ENCODE results near the gene GABRB1.

GABRB1 gene

DNA sequence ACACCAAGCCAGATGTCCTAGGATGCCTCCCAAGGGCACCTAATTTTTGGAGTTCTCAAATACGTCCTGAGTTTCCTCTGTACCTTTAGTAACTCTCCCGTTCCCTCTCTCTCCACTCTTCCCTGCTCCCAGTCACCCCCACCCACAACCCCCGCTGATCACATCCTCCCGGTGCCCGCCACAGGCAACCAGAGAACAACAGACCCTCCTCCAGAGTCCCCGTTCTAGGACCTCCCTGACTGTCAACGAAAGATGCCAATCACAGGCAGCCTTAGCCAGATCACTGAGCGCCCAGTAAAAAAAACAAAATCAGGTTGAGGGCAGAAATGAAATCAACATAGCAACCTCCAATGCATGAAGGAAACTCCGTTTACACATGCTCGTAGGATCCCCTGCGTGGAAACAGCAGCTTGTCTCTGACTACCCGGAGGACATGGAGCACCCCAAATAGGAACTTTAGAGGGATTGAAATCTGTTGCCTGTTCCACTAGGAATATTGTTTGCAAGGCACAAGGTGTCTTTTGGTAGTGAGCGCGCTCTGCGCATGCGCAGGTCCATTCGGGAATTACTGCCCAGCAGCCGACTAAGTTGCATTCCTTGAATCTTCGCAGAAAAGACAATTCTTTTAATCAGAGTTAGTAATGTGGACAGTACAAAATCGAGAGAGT is at the start of gene GABRB1:
GABRB1 (plus strand) TSS at position 557 of the 668 bp plus-strand sequence.
- DNase-seq (ENCODE audit: low read depth in 2 of 2), result no peak

DNA sequence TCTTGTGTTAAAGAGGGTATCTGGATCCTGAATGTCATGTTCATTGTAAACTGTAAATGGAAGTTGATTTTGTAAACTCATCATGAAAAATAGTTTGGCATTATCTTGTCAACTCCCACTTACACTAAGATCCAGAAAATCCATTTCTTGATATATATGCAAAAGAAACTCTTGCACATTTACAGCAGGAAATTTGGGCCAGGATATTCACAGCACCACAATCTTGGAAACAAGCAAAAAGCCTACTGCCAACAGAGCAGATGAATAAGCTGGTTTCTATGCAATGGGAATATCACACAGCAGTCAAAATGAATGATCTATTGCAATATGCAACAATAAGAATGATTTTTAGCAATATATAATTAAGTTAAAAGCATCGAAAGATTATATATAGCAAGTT is 46.6 kb upstream of the GABRB1 start:
- no peak for DNase-seq (ENCODE audit: low read depth in 2 of 2)

DNA sequence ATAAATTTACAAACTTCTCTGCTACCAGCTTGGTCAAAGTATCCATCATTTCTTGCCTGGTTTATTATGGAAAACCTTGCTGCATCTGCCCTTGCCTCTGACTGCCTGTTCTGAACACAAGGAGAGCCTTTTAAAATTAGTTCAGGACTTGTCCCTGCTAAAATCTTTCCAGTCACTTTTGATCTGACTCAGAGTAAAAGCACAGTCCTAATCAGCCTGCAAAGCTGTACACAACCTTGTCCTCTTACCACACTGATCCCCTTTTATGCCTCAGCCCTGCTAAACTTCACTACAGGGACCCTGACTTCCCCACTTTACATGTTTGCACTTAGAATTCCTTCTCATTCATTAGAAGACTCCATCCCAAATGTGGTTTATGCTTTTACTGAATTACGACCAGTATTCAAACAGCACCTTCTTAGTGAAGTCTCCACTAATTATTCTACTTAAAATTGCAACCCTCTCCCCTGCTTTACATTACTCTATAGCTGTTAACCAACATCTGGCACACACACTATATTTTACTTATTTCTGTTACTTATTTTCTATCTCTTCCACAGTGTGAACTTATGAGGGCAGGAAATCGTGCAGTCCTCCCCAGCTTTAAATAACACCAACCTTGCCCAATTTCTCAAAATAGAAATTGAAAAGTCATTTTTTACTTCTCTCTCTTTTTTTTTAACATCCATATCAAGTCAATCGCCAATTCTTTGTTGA is 44.3 kb upstream of the GABRB1 start:
- no peak for DNase-seq (ENCODE audit: low read depth in 2 of 2)

DNA sequence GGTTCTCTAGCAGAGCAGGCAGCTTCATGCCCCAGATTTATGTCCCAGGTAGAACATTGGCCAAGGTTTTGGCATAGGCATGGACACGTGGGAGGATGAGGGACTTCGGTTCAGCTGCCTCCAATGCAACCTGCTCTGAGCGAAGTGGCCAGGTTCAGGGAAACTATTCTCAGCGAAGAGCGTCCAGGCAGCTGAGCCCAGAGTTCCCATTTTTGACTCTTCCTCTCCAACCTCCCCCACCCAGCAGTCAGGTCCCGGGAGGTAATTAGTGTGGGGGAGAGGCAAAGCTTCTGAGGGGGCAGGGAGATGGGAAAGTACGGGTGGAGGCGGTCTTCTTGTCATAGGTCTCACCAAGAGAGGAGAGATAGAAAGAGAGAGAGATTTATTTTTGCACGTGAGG is 39.0 kb upstream of the GABRB1 start:
- DNase-seq (ENCODE audit: low read depth in 2 of 2), result no peak

DNA sequence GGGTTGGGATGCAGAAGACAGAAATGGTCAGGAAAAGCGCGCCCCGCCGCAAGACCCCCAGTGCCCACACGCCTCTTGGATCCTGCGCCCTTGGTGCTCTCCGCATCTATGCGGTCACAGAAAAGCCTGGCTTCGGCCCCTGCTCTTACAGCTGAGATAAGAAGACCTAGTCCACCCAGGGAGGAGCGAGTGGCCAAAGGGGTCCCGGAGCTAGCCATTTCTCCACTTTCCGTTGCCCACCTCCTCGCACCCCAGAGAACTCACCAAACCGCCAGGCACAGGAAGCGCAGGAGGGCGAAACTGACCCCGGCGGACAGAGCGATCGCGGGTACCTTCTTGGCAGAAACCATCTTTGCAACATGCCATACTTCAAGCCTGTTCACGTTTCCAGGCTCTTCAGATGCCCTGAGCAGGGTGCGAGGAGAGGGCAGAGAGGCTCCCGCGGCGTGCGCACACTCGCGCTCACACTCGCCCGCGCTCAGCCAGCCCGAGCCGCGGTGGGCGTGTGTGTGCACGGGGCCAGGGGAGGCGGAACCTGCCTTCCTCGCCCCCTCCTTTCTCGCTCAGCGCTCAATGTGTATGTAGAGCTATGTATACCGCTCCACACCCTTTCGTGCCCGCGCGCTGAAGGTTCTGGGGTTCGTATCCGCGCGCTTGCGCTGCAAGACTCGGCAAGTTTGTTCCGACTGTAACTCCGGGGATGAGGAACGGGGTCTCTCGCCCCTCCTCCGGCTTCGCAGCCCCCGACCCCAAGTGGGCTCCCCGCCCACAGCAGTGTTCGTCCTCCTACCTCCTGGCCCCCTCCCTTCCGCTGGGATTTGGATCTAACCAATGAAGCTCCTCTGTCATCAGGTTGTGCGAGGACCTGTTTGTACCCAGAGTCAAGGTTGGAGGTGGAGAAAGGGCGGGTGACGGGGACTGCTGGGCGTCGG is 38.0 kb upstream of the GABRB1 start, which contains the start of gene GABRA4:
GABRA4 (minus strand) TSS at position 507 of the 932 bp plus-strand sequence; CDS start at position 350, 157 bp downstream.
- DNase-seq (ENCODE audit: low read depth in 2 of 2), result no peak

DNA sequence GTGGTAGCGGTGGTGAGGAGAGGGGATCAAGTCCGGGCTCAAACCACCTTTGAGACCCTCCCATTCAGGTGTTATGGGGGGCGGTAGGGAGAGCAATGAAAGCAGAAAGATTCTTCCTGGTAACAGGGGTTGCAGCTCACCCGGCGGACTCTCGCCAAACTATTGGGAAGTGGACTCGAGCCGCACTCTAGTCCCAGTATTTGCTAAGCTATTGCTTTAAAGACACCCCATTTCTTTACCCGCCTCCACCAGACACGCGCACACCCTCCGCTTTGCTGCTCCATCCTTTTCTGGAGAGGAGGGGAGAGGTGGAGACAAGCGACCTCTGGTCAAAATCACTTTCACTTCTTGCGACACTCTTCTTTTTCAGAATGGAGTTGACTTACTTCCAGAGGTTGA is 37.4 kb upstream of the GABRB1 start:
- no peak for DNase-seq (ENCODE audit: low read depth in 2 of 2)

DNA sequence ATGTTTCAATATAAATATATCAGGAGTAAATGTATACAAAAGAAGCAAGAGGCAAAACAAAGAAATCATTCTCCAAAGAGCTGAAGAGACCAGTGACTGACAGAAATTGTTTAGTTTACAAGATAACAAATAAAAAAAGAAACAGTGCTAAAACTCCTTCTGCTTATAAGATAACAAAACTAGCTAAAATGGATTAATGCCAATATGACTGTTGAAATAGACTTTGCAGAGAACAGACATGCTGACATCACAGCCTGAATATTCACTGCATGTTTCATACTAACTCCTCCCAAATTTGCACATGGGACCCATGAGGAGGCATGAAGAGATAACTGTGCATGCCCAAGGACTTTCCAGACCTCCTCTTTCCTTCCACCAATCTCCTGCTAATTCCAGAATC is 31.8 kb upstream of the GABRB1 start:
- no peak for DNase-seq (ENCODE audit: low read depth in 2 of 2)

DNA sequence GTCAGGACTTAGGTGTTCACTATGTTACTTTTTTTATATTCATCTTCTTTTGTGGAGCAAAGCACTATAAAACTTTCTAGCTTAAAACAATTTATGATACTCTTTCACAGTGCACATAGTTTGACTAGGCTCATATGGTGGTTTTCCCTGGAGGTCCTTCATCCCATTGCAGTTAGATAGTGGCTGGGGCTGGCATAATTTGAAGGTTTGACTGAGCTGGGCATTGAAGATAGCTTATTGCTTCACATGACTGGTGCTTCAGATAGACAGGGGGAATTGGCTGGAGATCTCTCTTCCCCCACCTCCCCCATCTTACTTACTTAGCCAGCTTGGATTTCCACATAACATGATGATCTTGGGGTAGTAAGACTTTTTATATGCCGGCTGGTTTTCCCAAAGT is 31.0 kb upstream of the GABRB1 start:
- DNase-seq (ENCODE audit: low read depth in 2 of 2), result no peak

DNA sequence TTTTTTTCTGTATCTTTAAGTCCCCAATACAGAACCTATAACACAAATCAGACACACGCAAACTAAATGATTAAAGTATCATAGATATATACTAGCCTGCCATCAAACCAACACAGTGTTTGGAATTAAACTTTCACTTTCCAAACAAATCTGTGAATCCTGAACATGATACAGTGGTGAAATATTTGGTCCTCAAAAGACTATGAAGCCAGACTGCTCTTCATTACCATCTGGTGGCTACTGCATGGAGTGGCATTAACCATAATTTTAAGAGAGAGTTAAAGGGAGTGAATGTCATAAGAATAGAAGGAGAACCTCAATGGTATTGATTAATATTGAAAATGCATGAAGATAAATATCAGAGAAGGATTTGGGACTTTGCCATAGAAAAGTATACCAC is 28.8 kb upstream of the GABRB1 start:
- no peak for DNase-seq (ENCODE audit: low read depth in 2 of 2)

DNA sequence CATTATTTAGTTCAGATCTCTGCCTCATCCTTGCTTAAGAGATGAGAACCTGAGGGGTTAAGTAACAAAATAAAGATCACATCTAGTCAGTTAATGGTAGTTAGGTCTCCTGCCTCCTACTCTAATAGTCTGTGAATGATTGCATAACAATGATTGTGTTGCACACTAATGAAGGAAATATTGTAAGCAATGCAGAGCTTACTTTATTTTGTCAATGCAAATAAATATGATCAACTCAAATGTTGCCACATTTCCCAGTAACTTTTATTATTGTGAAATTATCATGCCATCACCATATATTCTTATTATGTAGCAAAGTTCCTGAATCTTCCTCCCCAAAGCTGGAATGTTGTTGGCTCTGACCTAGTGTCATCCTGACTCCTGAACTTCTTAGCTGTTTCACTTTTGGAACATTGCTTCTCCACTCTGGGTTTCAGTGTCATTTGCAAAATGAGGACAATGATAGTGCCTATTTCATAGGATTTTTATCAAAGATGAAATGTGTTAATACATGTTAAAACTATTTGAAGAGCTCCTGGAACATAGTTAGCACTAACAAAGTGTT is 20.9 kb upstream of the GABRB1 start:
- no peak for DNase-seq (ENCODE audit: low read depth in 2 of 2)

DNA sequence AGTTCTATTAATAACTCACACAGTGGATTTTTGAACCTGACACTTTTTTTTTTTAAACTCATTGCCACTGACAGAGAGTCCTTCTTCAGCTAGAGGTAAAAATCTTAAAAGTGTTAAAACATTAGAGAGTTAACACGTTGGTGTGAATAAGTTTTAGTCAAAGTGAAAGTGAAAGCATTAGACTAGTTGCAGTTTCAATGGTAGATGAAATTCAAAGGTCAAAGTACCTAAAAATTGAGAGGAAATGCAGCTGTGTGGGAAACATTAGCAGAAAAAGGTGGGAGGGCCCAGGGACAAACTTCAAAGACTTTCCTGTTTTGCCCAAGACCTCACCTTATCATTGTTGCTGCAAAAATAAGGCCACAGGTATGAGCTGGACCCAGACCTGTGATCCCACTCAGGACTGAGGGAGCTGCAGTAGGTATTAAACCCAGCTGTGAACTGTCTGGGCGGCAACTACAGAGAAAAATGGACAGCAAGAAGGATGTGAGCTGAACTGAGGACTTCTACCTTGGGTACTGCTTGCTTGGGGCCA is 20.4 kb upstream of the GABRB1 start:
- no peak for DNase-seq (ENCODE audit: low read depth in 2 of 2)

DNA sequence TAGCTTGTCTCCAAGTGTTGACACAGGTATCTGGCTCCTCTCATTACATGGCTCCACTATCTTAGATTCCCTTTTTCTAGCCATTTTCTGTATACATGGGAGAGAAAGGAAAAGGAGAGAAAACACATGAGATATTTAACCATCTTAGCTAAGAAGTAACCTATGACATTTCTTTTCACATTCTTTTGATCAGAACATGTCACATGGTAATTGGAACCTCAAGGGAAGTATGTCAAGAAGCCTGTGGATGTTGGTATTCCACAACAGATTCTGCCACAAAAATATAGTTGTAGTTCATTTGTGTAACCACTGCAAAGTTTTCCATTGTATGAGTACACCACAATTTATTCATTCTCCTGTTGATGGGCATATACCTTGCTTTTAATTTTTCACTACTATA is 18.7 kb upstream of the GABRB1 start:
- no peak for DNase-seq (ENCODE audit: low read depth in 2 of 2)

DNA sequence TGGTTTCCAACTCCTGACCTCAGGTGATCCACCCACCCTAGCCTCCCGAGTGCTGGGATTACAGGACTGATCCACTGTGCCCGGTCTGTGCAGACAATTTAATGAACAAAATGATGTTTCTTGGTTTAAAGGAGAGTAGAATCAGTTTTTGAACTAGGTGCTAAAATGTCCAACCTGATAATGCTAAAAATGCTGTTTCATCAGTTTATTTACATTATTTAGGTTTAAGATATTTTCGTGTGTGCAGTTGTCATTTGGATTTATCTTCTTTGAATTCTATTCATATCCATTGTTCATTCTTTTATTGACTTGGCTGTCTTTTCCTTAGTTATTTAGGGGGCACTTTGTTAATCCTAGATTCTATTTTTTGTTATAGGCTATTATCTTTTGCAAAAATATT is 18.0 kb upstream of the GABRB1 start:
- no peak for DNase-seq (ENCODE audit: low read depth in 2 of 2)

DNA sequence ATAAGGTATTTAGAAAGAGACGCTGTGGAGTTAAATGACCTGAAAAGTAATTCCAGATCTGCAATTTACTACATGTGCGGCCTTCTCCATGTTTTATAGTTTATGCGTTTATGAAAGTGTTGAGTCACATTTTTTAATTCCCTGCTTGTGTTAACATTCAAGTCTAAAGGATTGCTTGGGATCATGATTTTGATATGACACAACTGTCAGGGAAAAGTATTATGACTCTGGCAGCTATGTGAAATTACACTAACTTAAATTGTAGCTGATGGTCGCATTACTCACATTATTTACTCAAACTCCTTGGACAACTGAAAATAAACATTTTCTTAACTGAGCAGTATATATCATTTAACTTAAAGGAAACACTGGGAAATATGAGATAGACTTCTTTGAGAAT is 14.3 kb upstream of the GABRB1 start:
- DNase-seq (ENCODE audit: low read depth in 2 of 2), result no peak

DNA sequence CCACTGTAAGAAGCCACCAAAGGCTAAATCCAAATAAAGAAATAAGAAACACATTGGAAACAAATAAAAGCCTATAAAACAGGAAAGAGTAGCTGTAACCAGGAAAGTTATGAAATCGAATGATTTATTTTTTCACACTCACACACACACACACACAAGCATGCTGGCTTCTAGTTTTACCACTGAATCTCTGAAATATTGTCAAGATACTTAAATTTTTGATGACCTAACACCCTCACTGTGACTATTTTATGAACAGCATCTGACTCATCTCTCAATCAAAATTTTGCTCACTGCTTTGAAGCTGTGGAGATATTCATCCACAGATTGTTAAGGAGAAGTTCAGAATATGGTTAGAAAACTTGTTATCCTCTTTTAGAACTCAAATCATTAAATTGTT is 13.9 kb upstream of the GABRB1 start:
- DNase-seq (ENCODE audit: low read depth in 2 of 2), result no peak

DNA sequence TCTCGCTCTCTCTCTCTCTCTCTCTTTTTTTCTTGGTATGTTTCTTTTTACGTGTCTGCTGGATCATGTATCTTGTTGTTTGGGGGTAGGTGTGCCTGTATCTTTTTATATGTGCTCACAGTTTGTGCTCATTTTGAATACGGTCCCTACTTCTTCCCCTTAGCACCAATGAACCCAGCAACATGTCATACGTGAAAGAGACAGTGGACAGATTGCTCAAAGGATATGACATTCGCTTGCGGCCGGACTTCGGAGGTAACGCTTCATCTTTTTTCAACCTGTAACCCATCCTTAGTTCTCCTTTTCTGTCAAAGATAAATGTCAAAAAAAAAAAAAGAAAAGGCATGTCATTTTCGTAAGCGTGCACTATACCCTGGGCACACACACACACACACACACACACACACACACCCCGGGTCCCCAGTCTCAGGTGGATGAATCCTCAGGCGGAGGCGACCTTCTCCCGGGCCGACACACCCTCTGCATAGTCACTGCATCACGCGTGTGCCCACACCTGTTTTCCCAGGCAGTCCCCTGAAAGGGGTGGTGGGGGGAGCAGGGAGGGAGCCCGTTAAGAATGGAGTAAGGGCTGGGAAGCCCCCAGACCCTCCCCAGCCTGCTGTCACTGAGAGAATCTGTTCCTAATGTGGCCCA is 511 bp downstream of the GABRB1 start:
- no peak for DNase-seq (ENCODE audit: low read depth in 2 of 2)

DNA sequence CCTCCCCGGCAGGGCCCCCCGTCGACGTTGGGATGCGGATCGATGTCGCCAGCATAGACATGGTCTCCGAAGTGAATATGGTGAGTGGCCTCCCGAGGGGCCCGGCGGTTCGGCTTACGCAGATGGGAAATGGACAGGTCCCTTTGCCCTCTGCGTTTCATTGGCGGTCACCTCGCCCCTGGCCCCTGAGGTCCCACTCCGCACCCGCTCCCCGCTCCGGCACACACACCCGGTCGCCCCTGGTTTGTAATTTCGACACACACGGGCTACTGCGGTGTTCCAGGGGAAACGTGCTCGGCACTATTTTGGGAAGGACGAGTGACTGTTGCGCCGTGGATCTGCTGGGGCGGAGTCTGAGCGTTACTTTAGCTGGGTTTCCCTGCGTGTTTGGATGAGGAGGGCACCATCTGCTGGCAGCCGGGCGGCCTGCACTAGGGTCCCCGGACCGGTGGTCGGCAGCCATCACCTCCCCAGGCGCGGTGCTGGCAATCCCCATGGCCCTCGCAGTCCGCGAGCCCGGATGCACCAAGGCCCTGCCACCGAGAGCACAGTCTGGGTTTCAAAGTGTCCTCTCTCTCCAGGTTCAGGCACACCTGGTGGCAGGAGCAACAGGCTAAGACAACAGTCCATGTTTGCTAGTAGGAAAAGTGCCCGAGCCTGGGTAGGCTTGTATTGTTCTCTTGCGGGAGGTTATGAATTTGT is 1.2 kb downstream of the GABRB1 start:
- no peak for DNase-seq (ENCODE audit: low read depth in 2 of 2)

DNA sequence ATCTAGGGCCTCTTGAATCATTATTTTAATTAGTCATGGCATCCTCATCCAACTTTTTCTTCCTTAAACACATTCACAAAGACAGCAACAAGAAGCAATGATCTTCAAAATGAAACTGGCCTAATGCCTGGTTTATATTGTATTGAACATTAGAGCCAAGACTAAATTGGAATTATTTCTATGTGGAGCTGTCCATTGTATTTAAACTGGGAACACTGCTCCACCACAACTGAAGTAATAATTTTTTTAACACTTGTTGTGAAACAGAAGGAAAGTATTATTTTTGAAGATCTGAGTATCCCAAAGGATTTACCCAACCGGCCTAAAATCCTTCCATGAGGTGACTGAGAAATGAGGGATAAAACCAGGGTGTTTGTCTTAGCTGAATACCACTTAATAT is 6.9 kb downstream of the GABRB1 start:
- no peak for DNase-seq (ENCODE audit: low read depth in 2 of 2)

DNA sequence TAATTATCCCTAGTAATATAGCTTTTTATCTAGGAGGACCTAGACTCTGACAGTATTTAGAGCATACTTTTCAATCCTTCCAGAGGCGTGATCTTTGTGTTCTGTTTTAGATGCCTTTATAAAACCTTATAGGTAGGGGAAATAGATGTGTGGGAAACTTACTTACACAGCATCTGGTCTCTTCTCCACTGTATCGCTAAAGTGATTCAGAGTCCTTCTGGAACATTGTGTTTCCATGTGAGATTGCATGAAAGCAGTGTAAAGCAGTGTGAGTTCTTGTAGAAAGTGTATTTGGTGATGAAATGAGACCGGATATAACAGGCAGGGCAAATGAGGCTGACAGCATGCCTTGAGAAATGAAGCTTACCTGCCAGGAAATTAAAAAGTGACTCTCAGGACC is 9.5 kb downstream of the GABRB1 start:
- DNase-seq (ENCODE audit: low read depth in 2 of 2), result no peak

DNA sequence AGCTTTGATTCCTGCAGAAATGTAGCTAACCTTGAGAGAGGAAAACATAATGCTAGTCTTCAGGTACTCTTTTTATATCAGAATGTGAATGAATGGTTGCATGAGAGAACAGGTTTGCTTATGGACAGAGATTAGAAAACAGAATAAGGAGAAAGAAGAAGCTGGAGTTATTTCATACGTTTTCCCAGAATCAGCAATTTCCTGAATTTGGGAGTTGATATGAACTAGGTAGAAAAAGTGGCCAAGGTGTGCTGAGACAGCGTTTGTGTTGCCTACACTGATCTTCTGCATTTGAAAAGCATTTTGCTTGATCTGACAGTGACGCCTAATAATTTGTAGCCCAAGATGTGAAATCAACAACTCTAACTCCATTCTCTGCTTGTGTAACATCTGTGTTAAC is 12.5 kb downstream of the GABRB1 start:
- DNase-seq (ENCODE audit: low read depth in 2 of 2), result no peak

DNA sequence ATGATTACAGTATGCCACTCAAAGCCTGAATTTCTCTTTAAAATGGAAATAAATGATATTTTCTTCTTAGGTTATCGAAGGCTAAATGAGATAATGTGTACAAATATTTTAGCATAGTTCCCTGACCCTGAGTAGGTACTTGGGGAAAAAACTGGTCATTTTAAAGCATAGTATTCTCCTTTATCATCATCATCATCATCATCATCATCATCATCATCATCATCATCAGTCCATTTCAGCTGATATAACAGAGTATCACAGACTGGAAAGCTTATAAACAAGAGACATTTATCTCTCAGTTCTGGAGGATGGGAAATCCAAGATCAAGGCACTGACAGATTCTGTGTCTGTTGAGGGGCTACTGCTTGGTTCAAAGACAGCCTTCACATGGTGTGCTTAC is 13.9 kb downstream of the GABRB1 start:
- DNase-seq (ENCODE audit: low read depth in 2 of 2), result no peak

Measured in stimulated activated CD8-positive, alpha-beta memory T cell treated with anti-CD3 and anti-CD28 coated beads, Interleukin-15, amount 100 ng/mL, for 4 hours (primary cell).